ENCODE results near the gene ABLIM1.

Gene ABLIM1

GRCh38 chr10:114544045-114544659 is 113.9 kb downstream of the ABLIM1 start:
- no peak overlapping the region for H3K4me3 ChIP-seq (ENCODE audit: low read depth, low read length)
- H3K36me3 ChIP-seq (ENCODE audit: control insufficient read depth, insufficient read depth, low read length): no peaks in the 10 kb centered on the region
- no peak overlapping the region for H3K27ac ChIP-seq (ENCODE audit: low read depth, low read length)
- H3K9me3 ChIP-seq (ENCODE audit: control insufficient read depth, insufficient read depth, low read length): no peaks in the 10 kb centered on the region
- peaks cover 6% of the 10 kb centered on the region for H3K27me3 ChIP-seq (ENCODE audit: control insufficient read depth, insufficient read depth, low read length)
- peaks cover 9% of the 10 kb centered on the region for H3K4me1 ChIP-seq (ENCODE audit: control insufficient read depth, insufficient read depth, low read length)
- no peak overlapping the region for H3K9ac ChIP-seq (ENCODE audit: low read depth, low read length)

- no peak overlapping the region for H3K4me3 ChIP-seq (ENCODE audit: low read depth, low read length)
- no peaks in the 10 kb centered on the region for H3K9me3 ChIP-seq (ENCODE audit: control insufficient read depth, insufficient read depth, low read length)
- H3K4me1 ChIP-seq (ENCODE audit: control insufficient read depth, insufficient read depth, low read length): peaks cover 15% of the 10 kb centered on the region
- H3K27ac ChIP-seq (ENCODE audit: low read depth, low read length): no peak overlapping the region
- peaks cover 6% of the 10 kb centered on the region for H3K27me3 ChIP-seq (ENCODE audit: control insufficient read depth, insufficient read depth, low read length)
- no peak overlapping the region for H3K9ac ChIP-seq (ENCODE audit: low read depth, low read length)
- H3K36me3 ChIP-seq (ENCODE audit: control insufficient read depth, insufficient read depth, low read length): no peaks in the 10 kb centered on the region
Observed at GRCh38 chr10:114543456-114543855, 114.6 kb downstream of the ABLIM1 start.

GRCh38 chr10:114542373-114542772 is 115.7 kb downstream of the ABLIM1 start:
- Histone ChIP-seq H3K9ac (ENCODE audit: low read depth, low read length) (no peak overlapping the region), H3K27ac (ENCODE audit: low read depth, low read length) (no peak overlapping the region), H3K4me1 (ENCODE audit: control insufficient read depth, insufficient read depth, low read length) (peaks cover 24% of the 10 kb centered on the region), H3K9me3 (ENCODE audit: control insufficient read depth, insufficient read depth, low read length) (no peaks in the 10 kb centered on the region), H3K36me3 (ENCODE audit: control insufficient read depth, insufficient read depth, low read length) (no peaks in the 10 kb centered on the region), H3K4me3 (ENCODE audit: low read depth, low read length) (no peak overlapping the region), H3K27me3 (ENCODE audit: control insufficient read depth, insufficient read depth, low read length) (peaks cover 6% of the 10 kb centered on the region)

DNA sequence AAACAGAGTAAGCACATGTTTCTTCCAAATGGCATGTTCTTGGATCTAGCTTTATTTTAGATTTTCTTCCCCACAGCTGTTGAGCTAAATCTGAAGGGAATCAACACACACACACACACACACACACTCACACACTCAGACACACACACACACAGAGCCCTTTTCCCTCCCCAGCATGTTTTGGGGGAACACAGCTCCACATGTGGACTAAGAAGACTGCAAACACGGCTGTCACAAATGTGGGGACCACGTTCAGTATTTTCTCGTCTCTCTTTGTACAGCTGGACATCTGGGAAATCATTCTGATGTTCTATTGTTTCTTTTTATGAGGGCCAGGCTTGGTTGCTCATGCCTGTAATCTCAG is 116.3 kb downstream of the ABLIM1 start:
- Histone ChIP-seq H3K36me3 (ENCODE audit: control insufficient read depth, insufficient read depth, low read length) (no peaks in the 10 kb centered on the region), H3K27me3 (ENCODE audit: control insufficient read depth, insufficient read depth, low read length) (peaks cover 6% of the 10 kb centered on the region), H3K27ac (ENCODE audit: low read depth, low read length) (no peak overlapping the region), H3K4me3 (ENCODE audit: low read depth, low read length) (no peak overlapping the region), H3K9ac (ENCODE audit: low read depth, low read length) (no peak overlapping the region), H3K4me1 (ENCODE audit: control insufficient read depth, insufficient read depth, low read length) (peaks cover 24% of the 10 kb centered on the region), H3K9me3 (ENCODE audit: control insufficient read depth, insufficient read depth, low read length) (no peaks in the 10 kb centered on the region)

DNA sequence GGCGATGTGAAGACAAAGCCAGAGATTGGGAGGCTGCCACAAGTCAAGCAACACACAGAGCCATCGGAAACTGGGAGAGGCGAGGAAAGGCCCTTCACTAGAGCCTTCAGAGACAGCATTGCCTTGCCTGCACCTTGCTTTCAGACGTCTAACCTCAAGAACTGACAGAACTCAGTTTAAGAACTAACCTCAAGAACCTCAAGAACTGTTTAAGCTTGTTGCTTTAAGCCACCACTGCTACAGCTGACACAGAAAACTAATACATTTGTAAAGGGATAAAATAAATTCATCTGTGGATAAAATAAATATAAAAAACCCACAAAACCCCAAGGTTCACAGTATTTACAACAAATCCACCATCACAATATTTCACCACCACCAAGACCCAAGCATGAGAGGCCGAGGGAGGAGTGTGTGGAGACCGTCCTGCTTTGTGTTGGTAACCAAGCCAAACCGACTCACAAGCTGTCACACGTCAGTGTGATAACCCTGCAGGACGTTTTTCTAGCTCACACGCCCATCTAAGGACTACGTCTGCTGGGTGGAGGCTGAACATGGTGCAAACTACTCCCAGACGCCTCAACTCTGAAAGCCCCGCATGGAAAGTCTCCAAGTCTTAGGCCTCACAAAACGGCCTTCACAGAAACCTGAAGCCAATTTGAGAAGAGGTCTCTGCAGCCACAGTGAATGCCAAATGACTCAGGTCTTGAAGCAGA is 116.8 kb downstream of the ABLIM1 start:
- H3K27ac ChIP-seq (ENCODE audit: low read depth, low read length): no peak overlapping the region
- no peaks in the 10 kb centered on the region for H3K36me3 ChIP-seq (ENCODE audit: control insufficient read depth, insufficient read depth, low read length)
- no peaks in the 10 kb centered on the region for H3K9me3 ChIP-seq (ENCODE audit: control insufficient read depth, insufficient read depth, low read length)
- H3K27me3 ChIP-seq (ENCODE audit: control insufficient read depth, insufficient read depth, low read length): peaks cover 6% of the 10 kb centered on the region
- H3K9ac ChIP-seq (ENCODE audit: low read depth, low read length): no peak overlapping the region
- H3K4me3 ChIP-seq (ENCODE audit: low read depth, low read length): no peak overlapping the region
- peaks cover 24% of the 10 kb centered on the region for H3K4me1 ChIP-seq (ENCODE audit: control insufficient read depth, insufficient read depth, low read length)

DNA sequence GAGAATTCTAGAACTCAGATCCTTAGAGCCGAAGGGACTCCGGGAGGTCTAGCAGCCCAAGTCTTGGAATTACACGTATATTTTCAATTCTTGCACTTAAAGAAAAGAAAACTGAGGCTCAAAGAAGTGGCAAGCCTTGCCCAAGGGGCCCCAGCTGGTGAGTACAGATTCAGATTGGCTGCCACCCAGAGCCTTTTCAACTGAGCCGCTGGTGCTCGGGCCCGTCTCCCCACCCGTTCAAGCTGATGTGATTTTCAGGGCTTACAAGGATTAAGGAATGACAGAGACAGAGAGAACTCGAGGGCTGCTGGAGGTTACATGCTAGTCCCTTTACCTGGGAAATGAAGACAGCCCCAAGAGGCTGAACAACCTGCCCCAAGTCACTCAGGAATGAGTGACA is 117.8 kb downstream of the ABLIM1 start:
- Histone ChIP-seq H3K4me1 (ENCODE audit: control insufficient read depth, insufficient read depth, low read length) (peaks cover 24% of the 10 kb centered on the region), H3K36me3 (ENCODE audit: control insufficient read depth, insufficient read depth, low read length) (no peaks in the 10 kb centered on the region), H3K9me3 (ENCODE audit: control insufficient read depth, insufficient read depth, low read length) (no peaks in the 10 kb centered on the region), H3K27ac (ENCODE audit: low read depth, low read length) (no peak overlapping the region), H3K9ac (ENCODE audit: low read depth, low read length) (no peak overlapping the region), H3K27me3 (ENCODE audit: control insufficient read depth, insufficient read depth, low read length) (peaks cover 6% of the 10 kb centered on the region), H3K4me3 (ENCODE audit: low read depth, low read length) (no peak overlapping the region)

- H3K36me3 ChIP-seq (ENCODE audit: control insufficient read depth, insufficient read depth, low read length): no peaks in the 10 kb centered on the region
- H3K4me1 ChIP-seq (ENCODE audit: control insufficient read depth, insufficient read depth, low read length): peaks cover 24% of the 10 kb centered on the region
- H3K4me3 ChIP-seq (ENCODE audit: low read depth, low read length): no peak overlapping the region
- no peaks in the 10 kb centered on the region for H3K9me3 ChIP-seq (ENCODE audit: control insufficient read depth, insufficient read depth, low read length)
- no peak overlapping the region for H3K9ac ChIP-seq (ENCODE audit: low read depth, low read length)
- peaks cover 6% of the 10 kb centered on the region for H3K27me3 ChIP-seq (ENCODE audit: control insufficient read depth, insufficient read depth, low read length)
- H3K27ac ChIP-seq (ENCODE audit: low read depth, low read length): no peak overlapping the region
Observed at GRCh38 chr10:114539623-114540022, 118.5 kb downstream of the ABLIM1 start.

DNA sequence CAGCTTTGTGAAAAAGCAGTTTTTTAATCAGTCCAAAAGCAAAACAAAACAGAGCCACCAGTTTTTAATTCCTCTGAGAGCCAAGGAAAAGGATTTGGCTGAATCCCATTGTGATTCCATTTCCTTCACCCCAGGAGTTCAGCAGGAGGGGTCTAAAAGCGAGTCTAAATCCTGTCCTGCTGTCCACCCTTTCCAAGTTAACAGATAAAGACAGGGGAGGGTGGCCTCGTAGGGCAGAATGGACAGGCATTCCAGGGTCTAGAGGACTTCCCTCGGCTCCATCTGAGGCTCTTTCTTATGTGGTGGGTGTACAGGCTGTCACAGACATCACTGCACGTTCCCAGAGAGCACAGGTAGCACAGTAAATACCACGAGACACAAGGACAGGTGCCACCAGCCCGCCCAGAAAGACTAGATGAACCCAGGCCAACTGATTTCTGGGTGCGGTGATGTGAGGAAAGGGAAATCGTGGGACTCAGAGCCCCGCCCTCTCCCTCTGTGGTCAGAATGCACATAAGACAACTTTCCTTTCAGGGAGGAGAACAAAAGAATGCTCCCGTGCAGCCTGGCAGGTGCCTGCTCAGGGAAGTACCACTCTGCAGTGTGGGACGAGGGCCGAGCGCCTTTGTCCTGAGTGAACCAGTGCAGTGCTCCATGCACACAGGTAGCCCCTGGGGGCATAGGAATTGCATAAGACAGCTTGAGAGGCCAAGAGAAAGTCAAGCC is 119.7 kb downstream of the ABLIM1 start:
- H3K4me3 ChIP-seq (ENCODE audit: low read depth, low read length): 0 out of 2 replicates have a peak overlapping the region, but pooled peaks have one; percentile 1
- H3K27me3 ChIP-seq (ENCODE audit: control insufficient read depth, insufficient read depth, low read length): peaks cover 6% of the 10 kb centered on the region
- H3K4me1 ChIP-seq (ENCODE audit: control insufficient read depth, insufficient read depth, low read length): peaks cover 24% of the 10 kb centered on the region
- H3K36me3 ChIP-seq (ENCODE audit: control insufficient read depth, insufficient read depth, low read length): no peaks in the 10 kb centered on the region
- H3K9me3 ChIP-seq (ENCODE audit: control insufficient read depth, insufficient read depth, low read length): no peaks in the 10 kb centered on the region
- H3K9ac ChIP-seq (ENCODE audit: low read depth, low read length): no peak overlapping the region
- H3K27ac ChIP-seq (ENCODE audit: low read depth, low read length): peak overlapping the region; percentile 43

GRCh38 chr10:114537736-114538135 is 120.3 kb downstream of the ABLIM1 start:
- H3K27me3 ChIP-seq (ENCODE audit: control insufficient read depth, insufficient read depth, low read length): peaks cover 6% of the 10 kb centered on the region
- H3K4me1 ChIP-seq (ENCODE audit: control insufficient read depth, insufficient read depth, low read length): peaks cover 24% of the 10 kb centered on the region
- no peak overlapping the region for H3K4me3 ChIP-seq (ENCODE audit: low read depth, low read length)
- no peaks in the 10 kb centered on the region for H3K36me3 ChIP-seq (ENCODE audit: control insufficient read depth, insufficient read depth, low read length)
- no peak overlapping the region for H3K9ac ChIP-seq (ENCODE audit: low read depth, low read length)
- peak overlapping the region; percentile 43 for H3K27ac ChIP-seq (ENCODE audit: low read depth, low read length)
- H3K9me3 ChIP-seq (ENCODE audit: control insufficient read depth, insufficient read depth, low read length): no peaks in the 10 kb centered on the region

- no peaks in the 10 kb centered on the region for H3K27me3 ChIP-seq (ENCODE audit: control insufficient read depth, insufficient read depth, low read length)
- H3K4me3 ChIP-seq (ENCODE audit: low read depth, low read length): no peak overlapping the region
- H3K36me3 ChIP-seq (ENCODE audit: control insufficient read depth, insufficient read depth, low read length): no peaks in the 10 kb centered on the region
- no peak overlapping the region for H3K9ac ChIP-seq (ENCODE audit: low read depth, low read length)
- no peaks in the 10 kb centered on the region for H3K9me3 ChIP-seq (ENCODE audit: control insufficient read depth, insufficient read depth, low read length)
- no peak overlapping the region for H3K27ac ChIP-seq (ENCODE audit: low read depth, low read length)
- H3K4me1 ChIP-seq (ENCODE audit: control insufficient read depth, insufficient read depth, low read length): peaks cover 19% of the 10 kb centered on the region
Observed at GRCh38 chr10:114534571-114534981, 123.5 kb downstream of the ABLIM1 start.

- H3K27me3 ChIP-seq (ENCODE audit: control insufficient read depth, insufficient read depth, low read length): no peaks in the 10 kb centered on the region
- H3K4me1 ChIP-seq (ENCODE audit: control insufficient read depth, insufficient read depth, low read length): peaks cover 1% of the 10 kb centered on the region
Observed at GRCh38 chr10:114532226-114532625, 125.8 kb downstream of the ABLIM1 start.

More at GRCh38 chr10:114532226-114532625, 125.8 kb downstream of the ABLIM1 start:
- Histone ChIP-seq H3K9ac (ENCODE audit: low read depth, low read length) (no peak overlapping the region), H3K36me3 (ENCODE audit: control insufficient read depth, insufficient read depth, low read length) (no peaks in the 10 kb centered on the region), H3K4me3 (ENCODE audit: low read depth, low read length) (no peak overlapping the region), H3K27ac (ENCODE audit: low read depth, low read length) (no peak overlapping the region), H3K9me3 (ENCODE audit: control insufficient read depth, insufficient read depth, low read length) (no peaks in the 10 kb centered on the region)
